ENCODE measurements around the gene ZNF274.
"Not testable (repeated sequence)": the region's sequence is repeated elsewhere in the genome, so short reads cannot be mapped to it uniquely, and the experiment has no call there.

Gene ZNF274

DNA sequence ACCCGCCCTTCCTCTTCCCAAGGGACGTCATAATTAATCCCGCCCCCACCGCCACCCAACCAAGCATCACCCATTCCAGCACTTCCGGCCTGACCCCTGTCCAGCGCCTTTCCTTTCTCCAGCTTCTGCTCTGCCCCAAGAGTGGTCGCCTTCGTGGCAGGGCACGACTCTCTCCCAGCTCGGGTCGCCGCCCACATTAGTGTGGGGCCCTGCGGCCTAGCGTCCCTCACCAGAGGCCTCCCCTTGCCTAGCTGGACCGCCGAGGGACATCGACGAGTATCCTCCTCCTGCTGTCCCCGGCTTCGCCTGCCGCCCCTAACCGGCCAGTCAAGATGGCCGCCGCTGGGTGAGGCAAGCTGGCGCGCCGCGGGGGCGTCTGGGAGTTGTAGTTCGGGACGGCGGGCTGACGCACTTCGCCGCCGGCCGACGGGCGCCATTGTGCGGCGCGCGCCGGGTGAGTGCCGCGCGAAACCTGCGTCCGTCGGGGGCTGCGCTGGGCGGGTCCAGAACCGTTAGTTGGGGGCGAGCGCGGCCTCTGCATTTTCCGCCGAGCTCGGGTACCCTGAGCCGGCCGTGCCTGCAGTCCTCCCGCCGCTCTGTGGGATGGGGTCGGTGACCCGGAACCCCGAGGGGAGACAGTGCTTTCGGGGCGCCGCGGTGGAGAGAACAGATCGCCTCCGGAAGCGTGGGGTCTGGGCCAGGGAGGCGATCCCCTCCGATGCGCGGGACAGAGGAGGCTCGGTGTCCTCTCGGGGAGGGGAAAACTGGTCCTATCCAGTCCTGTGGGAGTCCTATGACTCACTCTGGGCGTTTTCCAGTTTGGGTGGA lies at the start of gene ZNF274:
TSS of gene ZNF274 (plus strand) at position 73 of the 828 bp plus-strand sequence. CDS start 905 bp downstream, outside the sequence.
- peak within 1 kb of the TSS; percentile 98 for H3K27ac Mint-ChIP-seq
- H3K9me3 Mint-ChIP-seq: peaks cover 13% of the 10 kb centered on the region
- no peaks in the 10 kb centered on the region for H3K27me3 Mint-ChIP-seq
- peak within 1 kb of the TSS; percentile 95 for H3K4me3 Mint-ChIP-seq
- peaks cover 27% of the 10 kb centered on the region for H3K4me1 Mint-ChIP-seq
- ATAC-seq: peak; percentile 97
- H3K36me3 Mint-ChIP-seq: peaks cover 58% of the 10 kb centered on the region

DNA sequence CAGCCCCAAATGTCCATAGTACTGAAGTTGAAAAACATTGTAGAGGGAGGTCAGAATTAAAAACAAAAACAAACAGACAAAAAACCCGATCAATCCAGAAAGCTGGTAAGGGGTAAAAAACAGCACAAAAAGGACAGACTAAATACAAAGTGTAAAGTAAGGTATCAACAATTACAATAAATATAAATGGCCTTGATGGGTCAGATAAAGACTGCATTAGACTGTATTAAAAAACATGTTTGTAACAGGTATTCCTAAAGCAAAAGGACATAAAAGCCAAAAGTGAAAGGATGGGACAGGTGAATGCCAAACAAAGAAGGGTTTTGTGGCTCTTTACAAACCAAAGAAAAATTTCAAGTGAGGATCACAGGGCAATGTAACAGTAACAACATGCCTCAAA lies 48.6 kb upstream of the ZNF274 start:
- Mint-ChIP-seq H3K4me3 (no peak overlapping the region), H3K27me3 (no peaks in the 10 kb centered on the region)

GRCh38 chr19:58145849-58146248 lies 37.0 kb upstream of the ZNF274 start:
- Mint-ChIP-seq H3K4me1 (peaks cover 13% of the 10 kb centered on the region), H3K36me3 (peaks cover 41% of the 10 kb centered on the region), H3K4me3 (no peak overlapping the region), H3K27ac (no peak overlapping the region), H3K9me3 (peaks cover 11% of the 10 kb centered on the region), H3K27me3 (no peaks in the 10 kb centered on the region)
- no peak for ATAC-seq

More for the DNA sequence above, 48.6 kb upstream of the ZNF274 start:
- no peak overlapping the region for H3K27ac Mint-ChIP-seq
- no peaks in the 10 kb centered on the region for H3K4me1 Mint-ChIP-seq
- peaks cover 98% of the 10 kb centered on the region for H3K36me3 Mint-ChIP-seq
- H3K9me3 Mint-ChIP-seq: peaks cover 28% of the 10 kb centered on the region
- no peak for ATAC-seq

DNA sequence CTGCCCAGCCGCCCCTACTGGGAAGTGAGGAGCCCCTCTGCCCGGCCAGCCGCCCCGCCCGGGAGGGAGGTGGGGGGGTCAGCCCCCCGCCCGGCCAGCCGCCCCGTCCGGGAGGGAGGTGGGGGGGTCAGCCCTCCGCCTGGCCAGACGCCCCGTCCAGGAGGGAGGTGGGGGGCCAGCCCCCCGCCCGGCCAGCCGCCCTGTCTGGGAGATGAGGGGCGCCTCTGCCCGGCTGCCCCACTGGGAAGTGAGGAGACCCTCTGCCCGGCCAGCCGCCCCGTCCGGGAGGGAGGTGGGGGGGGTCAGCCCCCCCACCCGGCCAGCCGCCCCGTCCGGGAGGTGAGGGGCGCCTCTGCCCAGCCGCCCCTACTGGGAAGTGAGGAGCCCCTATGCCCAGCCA lies 35.4 kb upstream of the ZNF274 start:
- not testable (repeated sequence) for H3K9me3 Mint-ChIP-seq, H3K27me3 Mint-ChIP-seq, ATAC-seq, H3K27ac Mint-ChIP-seq, H3K4me3 Mint-ChIP-seq
- Mint-ChIP-seq H3K36me3 (peaks cover 33% of the 10 kb centered on the region), H3K4me1 (peaks cover 29% of the 10 kb centered on the region)

DNA sequence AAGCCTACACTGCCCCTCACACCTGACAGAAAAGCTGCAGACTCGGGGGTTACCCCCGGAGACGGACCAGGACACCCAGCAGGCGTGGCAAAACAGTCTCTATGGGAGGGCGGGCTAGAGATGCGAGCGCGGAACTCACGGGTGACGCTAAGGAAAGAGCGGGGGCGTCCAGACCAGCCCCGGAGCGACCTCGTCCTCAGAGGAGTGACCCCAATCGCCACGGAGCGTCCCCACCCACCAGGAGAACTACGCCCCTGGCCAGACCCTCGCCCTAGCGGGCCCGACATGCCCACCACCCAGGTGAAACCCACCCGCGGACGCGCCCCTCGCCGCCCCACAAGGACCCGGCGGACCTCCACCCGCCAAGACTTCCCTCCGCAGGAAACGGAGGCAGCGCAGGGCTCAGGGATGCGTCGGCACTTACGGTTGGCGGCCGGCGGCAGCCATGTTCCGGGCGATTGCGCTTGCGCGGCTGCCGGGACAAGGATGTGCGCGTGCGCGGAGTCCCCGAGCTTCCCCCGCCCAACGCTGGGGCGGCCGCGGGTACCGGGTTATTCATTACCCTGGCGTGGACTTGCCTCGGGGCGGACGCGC lies 32.4 kb upstream of the ZNF274 start, which contains the start of gene ZNF329:
TSS of gene ZNF329 (minus strand) at position 462 of the 594 bp plus-strand sequence. CDS start 21,286 bp downstream, outside the sequence.
- peak within 1 kb of the TSS; percentile 81 for H3K4me3 Mint-ChIP-seq
- peaks cover 47% of the 10 kb centered on the region for H3K4me1 Mint-ChIP-seq
- H3K36me3 Mint-ChIP-seq: peaks cover 21% of the 10 kb centered on the region
- peak within 1 kb of the TSS; percentile 87 for H3K27ac Mint-ChIP-seq
- H3K27me3 Mint-ChIP-seq: no peaks in the 10 kb centered on the region
- H3K9me3 Mint-ChIP-seq: peaks cover 5% of the 10 kb centered on the region
- peak; percentile 85 for ATAC-seq

- no peaks in the 10 kb centered on the region for H3K27me3 Mint-ChIP-seq
- no peak for ATAC-seq
- H3K4me1 Mint-ChIP-seq: peaks cover 48% of the 10 kb centered on the region
- no peak overlapping the region for H3K27ac Mint-ChIP-seq
- H3K36me3 Mint-ChIP-seq: peaks cover 23% of the 10 kb centered on the region
- no peak overlapping the region for H3K4me3 Mint-ChIP-seq
- no peaks in the 10 kb centered on the region for H3K9me3 Mint-ChIP-seq
Observed at GRCh38 chr19:58153386-58153785, 29.5 kb upstream of the ZNF274 start.

- Mint-ChIP-seq H3K27me3 (no peaks in the 10 kb centered on the region), H3K4me1 (peaks cover 46% of the 10 kb centered on the region), H3K27ac (peak overlapping the region; percentile 81), H3K36me3 (peaks cover 21% of the 10 kb centered on the region), H3K9me3 (no peaks in the 10 kb centered on the region), H3K4me3 (peak overlapping the region; percentile 80)
- ATAC-seq: no peak
Observed at GRCh38 chr19:58154287-58154678, 28.6 kb upstream of the ZNF274 start.

DNA sequence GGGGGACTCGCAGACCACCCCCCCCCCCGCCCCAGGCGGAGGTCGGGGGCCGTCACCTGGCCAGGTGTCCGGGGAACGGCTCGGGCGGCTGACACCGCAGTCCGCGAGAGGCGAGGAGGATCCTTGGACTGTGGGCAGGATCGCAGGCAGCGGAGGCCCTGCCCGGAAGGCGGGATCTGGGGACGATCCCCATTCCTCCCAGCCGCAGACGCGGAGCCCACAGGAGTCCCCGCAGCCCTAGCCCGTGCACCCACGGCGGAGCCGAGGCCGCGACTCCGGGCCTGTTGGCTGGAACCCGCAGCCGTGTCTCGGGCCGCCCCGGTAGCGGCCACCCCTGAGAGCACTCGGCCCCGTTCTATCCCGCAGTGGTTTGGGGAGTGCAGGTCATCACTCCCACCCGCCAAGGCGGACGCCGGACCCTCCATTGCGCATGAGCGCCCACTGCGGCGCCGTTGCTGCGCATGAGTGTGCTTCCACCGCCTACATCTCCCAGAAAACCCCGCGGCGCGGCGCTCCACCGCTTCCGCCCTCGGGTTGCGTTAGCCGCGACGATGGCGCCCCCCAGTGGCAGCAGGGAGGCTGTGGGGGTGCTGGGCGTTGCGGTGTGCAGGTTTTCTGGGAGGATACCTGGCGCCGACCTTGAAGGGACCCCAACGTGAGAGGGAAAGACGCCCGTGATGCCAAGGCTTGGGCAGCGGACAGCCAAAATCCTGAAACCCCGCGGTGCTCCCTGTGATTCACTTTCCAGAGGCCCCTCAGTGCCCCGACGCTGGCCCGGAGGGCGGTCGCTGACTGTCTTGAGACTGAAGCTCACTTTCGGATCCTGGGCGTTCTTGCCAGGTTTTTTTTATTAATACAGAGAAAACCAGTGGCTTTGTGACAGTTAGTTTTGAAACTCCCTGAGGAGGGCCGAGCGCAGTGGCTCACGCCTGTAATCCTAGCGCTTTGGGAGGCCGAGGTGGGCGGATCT lies 27.9 kb upstream of the ZNF274 start:
- H3K27ac Mint-ChIP-seq: peak overlapping the region; percentile 81
- ATAC-seq: peak; percentile 91
- H3K4me3 Mint-ChIP-seq: peak overlapping the region; percentile 80
- H3K27me3 Mint-ChIP-seq: no peaks in the 10 kb centered on the region
- peaks cover 16% of the 10 kb centered on the region for H3K36me3 Mint-ChIP-seq
- H3K4me1 Mint-ChIP-seq: peaks cover 39% of the 10 kb centered on the region
- no peaks in the 10 kb centered on the region for H3K9me3 Mint-ChIP-seq

DNA sequence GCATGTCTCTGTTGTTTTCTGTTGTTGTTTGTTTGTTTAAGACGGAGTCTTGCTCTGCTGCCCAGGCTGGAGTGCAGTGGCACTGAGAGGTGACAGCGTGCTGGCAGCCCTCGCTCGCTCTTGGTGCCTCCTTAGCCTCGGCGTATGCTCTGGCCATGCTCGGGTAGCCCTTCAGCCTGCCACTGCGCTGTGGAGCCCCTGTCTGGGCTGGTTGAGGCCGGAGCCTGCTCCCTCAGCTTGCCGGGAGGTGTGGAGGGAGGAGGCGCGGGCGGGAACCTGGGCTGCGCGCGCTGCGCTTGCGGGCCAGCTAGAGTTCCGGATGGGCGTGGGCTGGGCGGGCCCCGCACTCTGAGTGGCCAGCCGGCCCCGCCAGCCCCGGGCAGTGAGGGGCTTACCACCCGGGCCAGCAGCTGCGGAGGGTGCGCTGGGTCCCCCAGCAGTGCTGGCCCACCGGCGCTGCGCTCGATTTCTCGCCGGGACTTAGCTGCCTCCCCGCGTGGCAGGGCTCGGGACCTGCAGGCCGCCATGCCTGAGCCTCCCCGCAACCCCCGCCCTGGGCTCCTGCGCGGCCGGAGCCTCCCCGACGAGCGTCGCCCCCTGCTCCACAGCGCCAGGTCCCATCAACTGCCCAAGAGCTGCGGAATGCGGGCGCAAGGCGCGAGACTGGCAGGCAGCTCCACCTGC lies 25.7 kb upstream of the ZNF274 start:
- peaks cover 22% of the 10 kb centered on the region for H3K4me1 Mint-ChIP-seq
- no peak overlapping the region for H3K27ac Mint-ChIP-seq
- peaks cover 14% of the 10 kb centered on the region for H3K36me3 Mint-ChIP-seq
- H3K9me3 Mint-ChIP-seq: peaks cover 3% of the 10 kb centered on the region
- H3K27me3 Mint-ChIP-seq: no peaks in the 10 kb centered on the region
- no peak for ATAC-seq
- no peak overlapping the region for H3K4me3 Mint-ChIP-seq

GRCh38 chr19:58166268-58166667 lies 16.6 kb upstream of the ZNF274 start:
- no peaks in the 10 kb centered on the region for H3K27me3 Mint-ChIP-seq
- peaks cover 33% of the 10 kb centered on the region for H3K9me3 Mint-ChIP-seq
- H3K4me1 Mint-ChIP-seq: no peaks in the 10 kb centered on the region
- no peak for ATAC-seq
- no peak overlapping the region for H3K4me3 Mint-ChIP-seq
- H3K27ac Mint-ChIP-seq: no peak overlapping the region
- peaks cover 26% of the 10 kb centered on the region for H3K36me3 Mint-ChIP-seq

- H3K27ac Mint-ChIP-seq: no peak overlapping the region
- peaks cover 24% of the 10 kb centered on the region for H3K36me3 Mint-ChIP-seq
- ATAC-seq: no peak
- H3K4me3 Mint-ChIP-seq: no peak overlapping the region
- H3K9me3 Mint-ChIP-seq: peaks cover 31% of the 10 kb centered on the region
- H3K4me1 Mint-ChIP-seq: no peaks in the 10 kb centered on the region
- no peaks in the 10 kb centered on the region for H3K27me3 Mint-ChIP-seq
Observed at GRCh38 chr19:58166708-58167280, 16.1 kb upstream of the ZNF274 start.

GRCh38 chr19:58170860-58171259 lies 12.0 kb upstream of the ZNF274 start:
- Mint-ChIP-seq H3K27me3 (no peaks in the 10 kb centered on the region), H3K4me3 (no peak overlapping the region), H3K4me1 (no peaks in the 10 kb centered on the region), H3K9me3 (peaks cover 18% of the 10 kb centered on the region), H3K27ac (no peak overlapping the region), H3K36me3 (peaks cover 23% of the 10 kb centered on the region)
- no peak for ATAC-seq

- H3K4me1 Mint-ChIP-seq: peaks cover 27% of the 10 kb centered on the region
- H3K36me3 Mint-ChIP-seq: peaks cover 58% of the 10 kb centered on the region
- ATAC-seq: no peak
- no peaks in the 10 kb centered on the region for H3K27me3 Mint-ChIP-seq
- H3K9me3 Mint-ChIP-seq: peaks cover 13% of the 10 kb centered on the region
- H3K27ac Mint-ChIP-seq: peak overlapping the region; percentile 98
- H3K4me3 Mint-ChIP-seq: peak overlapping the region; percentile 95
Observed at GRCh38 chr19:58181902-58182576, 822 bp upstream of the ZNF274 start.

DNA sequence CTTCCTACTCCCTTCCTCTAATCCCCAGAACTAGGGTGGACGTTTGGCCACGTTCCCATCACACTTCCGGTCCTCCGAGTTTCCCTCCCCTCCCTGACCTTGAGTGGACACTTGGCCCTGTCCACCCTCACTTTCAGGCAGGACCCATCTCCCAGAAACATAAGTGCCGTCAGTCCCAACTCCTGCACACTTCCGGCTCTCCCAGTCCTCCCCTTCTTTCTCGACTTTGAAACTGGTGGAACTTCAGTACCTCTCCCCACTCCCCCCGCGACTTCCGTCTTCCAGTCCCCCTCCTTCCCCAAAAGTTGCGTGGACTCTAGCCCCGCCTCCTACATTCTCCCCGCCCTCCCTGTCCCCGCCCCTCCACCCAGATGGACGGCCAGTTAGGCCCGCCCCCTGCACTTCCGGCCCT lies 278 bp upstream of the ZNF274 start:
- H3K27ac Mint-ChIP-seq: peak overlapping the region; percentile 98
- ATAC-seq: peak; percentile 92
- H3K27me3 Mint-ChIP-seq: no peaks in the 10 kb centered on the region
- H3K4me1 Mint-ChIP-seq: peaks cover 27% of the 10 kb centered on the region
- H3K36me3 Mint-ChIP-seq: peaks cover 58% of the 10 kb centered on the region
- peak overlapping the region; percentile 95 for H3K4me3 Mint-ChIP-seq
- peaks cover 13% of the 10 kb centered on the region for H3K9me3 Mint-ChIP-seq
